ENCODE measurements around the gene NCL. TPM values are rescaled to one million over a fixed set of nuclear protein-coding genes. Genes with fewer than 3 reads are reported as not detected.

The NCL gene
- total and polyA plus RNA-seq, 2 of the 13 experiments (the other 11 are each of a cell fraction or from before 2014, with no cell fraction given) = 105 to 779 TPM

GRCh38 chr2:231483398-231484329, 19.4 kb upstream of the NCL start (continued):
- TF ChIP-seq ZBTB26 (CRISPR knock-in tag; IDR thresholded peaks at IDR 0.05; ENCODE audit: borderline replicate concordance) = no peak
- TF ChIP-seq ZNF687 (CRISPR knock-in tag; IDR thresholded peaks at IDR 0.05) = peak; percentile 11; the same call in 1 of the 2 replicates
- no peak for TF ChIP-seq SNRNP70 (IDR thresholded peaks at IDR 0.05; ENCODE audit: low read depth, low read length)
- TF ChIP-seq ZUFSP (CRISPR knock-in tag; IDR thresholded peaks at IDR 0.05; ENCODE audit: borderline replicate concordance) = no peak
- peak; percentile 27; the same call in 1 of the 2 replicates for TF ChIP-seq HDAC1 (CRISPR knock-in tag; IDR thresholded peaks at IDR 0.05)

Data from HepG2 (cell line).